ENCODE data around the gene SEMG1. TPM values are rescaled to one million over a fixed set of nuclear protein-coding genes. Genes with fewer than 3 reads are reported as not detected.

The SEMG1 gene
- total RNA-seq, 1 donor from 2014 or later: not detected

DNA sequence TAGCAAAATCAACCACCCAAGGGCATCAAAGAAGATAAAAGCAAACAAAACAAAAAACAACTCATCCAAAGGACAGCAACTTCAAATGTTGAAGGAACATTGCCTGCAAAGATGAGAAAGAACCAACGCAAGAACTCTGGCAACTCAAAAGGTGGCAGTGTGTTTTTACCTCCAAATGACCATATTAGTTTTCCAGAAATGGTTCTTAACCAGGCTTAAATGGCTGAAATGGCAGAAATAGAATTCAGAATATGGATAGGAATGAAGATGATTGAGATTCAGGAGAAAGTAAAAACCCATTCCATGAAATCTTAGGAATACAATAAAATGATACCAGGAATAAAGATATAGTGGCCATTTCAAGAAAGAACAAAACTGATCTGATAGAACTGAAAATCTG, 41.9 kb upstream of the SEMG1 start:
- H3K27me3 Mint-ChIP-seq (ENCODE audit: insufficient read depth, low read depth): no peaks in the 10 kb centered on the region
- Histone ChIP-seq H3K79me2 (ENCODE audit: low read depth) (no peaks in the 10 kb centered on the region), H3F3A (ENCODE audit: low read depth) (no peaks in the 10 kb centered on the region), H4K20me1 (ENCODE audit: low read depth) (no peaks in the 10 kb centered on the region), H3K9me3 (ENCODE audit: low read depth) (no peaks in the 10 kb centered on the region), H3K4me2 (no peak overlapping the region), H3K4me3 (no peak overlapping the region), H2AFZ (replicated peaks) (no peak overlapping the region), H3K27me3 (no peaks in the 10 kb centered on the region), H3K27ac (no peak overlapping the region), H3K4me1 (no peaks in the 10 kb centered on the region), H3K36me3 (peaks cover 5% of the 10 kb centered on the region), H3K9ac (no peak overlapping the region)
- H3K4me3 Mint-ChIP-seq: no peak overlapping the region
- no peaks in the 10 kb centered on the region for H3K36me3 Mint-ChIP-seq
- TF ChIP-seq, protein P1, sequence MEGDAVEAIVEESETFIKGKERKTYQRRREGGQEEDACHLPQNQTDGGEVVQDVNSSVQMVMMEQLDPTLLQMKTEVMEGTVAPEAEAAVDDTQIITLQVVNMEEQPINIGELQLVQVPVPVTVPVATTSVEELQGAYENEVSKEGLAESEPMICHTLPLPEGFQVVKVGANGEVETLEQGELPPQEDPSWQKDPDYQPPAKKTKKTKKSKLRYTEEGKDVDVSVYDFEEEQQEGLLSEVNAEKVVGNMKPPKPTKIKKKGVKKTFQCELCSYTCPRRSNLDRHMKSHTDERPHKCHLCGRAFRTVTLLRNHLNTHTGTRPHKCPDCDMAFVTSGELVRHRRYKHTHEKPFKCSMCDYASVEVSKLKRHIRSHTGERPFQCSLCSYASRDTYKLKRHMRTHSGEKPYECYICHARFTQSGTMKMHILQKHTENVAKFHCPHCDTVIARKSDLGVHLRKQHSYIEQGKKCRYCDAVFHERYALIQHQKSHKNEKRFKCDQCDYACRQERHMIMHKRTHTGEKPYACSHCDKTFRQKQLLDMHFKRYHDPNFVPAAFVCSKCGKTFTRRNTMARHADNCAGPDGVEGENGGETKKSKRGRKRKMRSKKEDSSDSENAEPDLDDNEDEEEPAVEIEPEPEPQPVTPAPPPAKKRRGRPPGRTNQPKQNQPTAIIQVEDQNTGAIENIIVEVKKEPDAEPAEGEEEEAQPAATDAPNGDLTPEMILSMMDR (IDR thresholded peaks at IDR 0.05): no peak
- TF ChIP-seq EZH2 (IDR thresholded peaks at IDR 0.05) (no peak), EZH2phosphoT487 (IDR thresholded peaks at IDR 0.05) (no peak)
- DNase-seq (ENCODE audit: low spot score): no peak
- no peaks in the 10 kb centered on the region for H3K4me1 Mint-ChIP-seq
- no peak overlapping the region for H3K27ac Mint-ChIP-seq
- H3K9me3 Mint-ChIP-seq: peaks cover 9% of the 10 kb centered on the region

DNA sequence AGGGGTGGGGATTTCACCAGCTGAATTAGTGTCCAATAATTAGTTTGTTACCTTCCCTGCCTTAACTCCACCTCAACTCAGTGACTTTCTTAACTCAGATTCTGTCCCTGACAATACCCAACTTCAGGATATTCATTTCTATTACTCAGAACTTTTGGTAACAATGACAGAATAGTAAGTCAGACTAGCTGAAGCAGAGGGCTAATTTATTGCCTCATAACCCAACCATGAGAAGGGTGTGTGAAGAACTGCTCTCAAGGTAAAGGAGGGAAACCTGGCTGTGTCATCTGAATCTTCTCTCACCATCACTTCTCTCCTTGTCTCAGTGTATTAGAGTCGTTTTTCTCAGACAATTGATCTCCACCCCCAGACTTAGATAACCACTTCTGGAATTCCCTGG, 33.3 kb upstream of the SEMG1 start:
- Histone ChIP-seq H3K4me1 (no peaks in the 10 kb centered on the region), H3K79me2 (ENCODE audit: low read depth) (no peaks in the 10 kb centered on the region), H3F3A (ENCODE audit: low read depth) (no peaks in the 10 kb centered on the region), H3K9ac (no peak overlapping the region), H3K27me3 (no peaks in the 10 kb centered on the region), H3K9me3 (ENCODE audit: low read depth) (no peaks in the 10 kb centered on the region), H2AFZ (replicated peaks) (no peak overlapping the region), H3K4me2 (no peak overlapping the region), H3K4me3 (no peak overlapping the region), H4K20me1 (ENCODE audit: low read depth) (no peaks in the 10 kb centered on the region), H3K27ac (no peak overlapping the region), H3K36me3 (no peaks in the 10 kb centered on the region)
- no peaks in the 10 kb centered on the region for H3K36me3 Mint-ChIP-seq
- TF ChIP-seq EZH2phosphoT487 (IDR thresholded peaks at IDR 0.05): no peak
- TF ChIP-seq, protein P1 (IDR thresholded peaks at IDR 0.05): no peak
- TF ChIP-seq EZH2 (IDR thresholded peaks at IDR 0.05): no peak
- no peaks in the 10 kb centered on the region for H3K4me1 Mint-ChIP-seq
- H3K27me3 Mint-ChIP-seq (ENCODE audit: insufficient read depth, low read depth): no peaks in the 10 kb centered on the region
- no peak overlapping the region for H3K4me3 Mint-ChIP-seq
- H3K9me3 Mint-ChIP-seq: peaks cover 1% of the 10 kb centered on the region
- no peak overlapping the region for H3K27ac Mint-ChIP-seq
- no peak for DNase-seq (ENCODE audit: low spot score)

DNA sequence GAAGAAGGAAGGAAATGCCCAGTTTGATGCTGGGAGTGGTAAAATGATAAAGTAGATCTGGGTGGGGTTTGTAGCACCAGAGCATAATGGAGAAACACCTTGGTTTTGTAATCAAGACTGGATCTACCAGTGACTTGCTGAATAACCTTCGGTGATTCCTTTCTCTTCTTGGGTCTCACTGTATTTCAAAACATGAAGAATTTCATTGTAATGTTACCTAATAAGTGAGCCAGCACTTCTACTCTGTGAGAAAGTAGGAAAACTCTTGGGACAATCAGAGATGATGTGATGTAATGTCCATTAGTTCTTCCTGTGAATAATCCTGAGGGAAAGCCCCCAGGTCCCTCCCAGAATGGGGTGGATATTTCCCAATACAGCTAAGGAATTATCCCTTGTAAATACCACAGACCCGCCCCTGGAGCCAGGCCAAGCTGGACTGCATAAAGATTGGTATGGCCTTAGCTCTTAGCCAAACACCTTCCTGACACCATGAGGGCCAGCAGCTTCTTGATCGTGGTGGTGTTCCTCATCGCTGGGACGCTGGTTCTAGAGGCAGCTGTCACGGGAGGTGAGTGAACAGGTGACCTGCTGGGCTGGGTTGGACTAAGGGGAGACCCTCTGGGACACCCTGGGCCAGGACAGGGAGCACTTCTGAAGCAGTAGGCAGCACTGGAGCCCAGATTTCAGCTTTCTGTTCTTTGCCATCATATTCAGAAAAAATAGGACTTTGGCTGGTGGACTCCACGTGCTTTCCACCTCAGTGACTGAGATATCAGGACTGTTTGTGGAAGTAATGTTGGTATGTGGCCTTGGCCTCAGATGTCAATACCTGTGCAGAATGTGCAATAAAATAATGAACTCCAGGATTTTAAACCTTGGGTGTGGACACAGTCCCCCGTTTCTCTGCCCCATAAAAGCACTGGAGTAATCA, 32.1 kb upstream of the SEMG1 start, which contains the start of gene PI3:
TSS of gene PI3 (plus strand) at position 469 of the 931 bp plus-strand sequence. CDS start at position 490, 21 bp downstream.
- no peaks in the 10 kb centered on the region for H3K27me3 Mint-ChIP-seq (ENCODE audit: insufficient read depth, low read depth)
- H3K4me1 Mint-ChIP-seq: no peaks in the 10 kb centered on the region
- H2AFZ ChIP-seq (replicated peaks): no peak within 1 kb of the TSS
- no peak within 1 kb of the TSS for H3K9ac ChIP-seq
- H3K36me3 Mint-ChIP-seq: no peaks in the 10 kb centered on the region
- no peaks in the 10 kb centered on the region for H4K20me1 ChIP-seq (ENCODE audit: low read depth)
- no peak within 1 kb of the TSS for H3K4me3 Mint-ChIP-seq
- no peak within 1 kb of the TSS for H3K4me3 ChIP-seq
- no peaks in the 10 kb centered on the region for H3K27me3 ChIP-seq
- H3K79me2 ChIP-seq (ENCODE audit: low read depth): no peaks in the 10 kb centered on the region
- H3K36me3 ChIP-seq: no peaks in the 10 kb centered on the region
- H3K27ac ChIP-seq: no peak within 1 kb of the TSS
- no peak within 1 kb of the TSS for H3K27ac Mint-ChIP-seq
- no peak for DNase-seq (ENCODE audit: low spot score)
- TF ChIP-seq, protein P1 (IDR thresholded peaks at IDR 0.05): no peak
- TF ChIP-seq EZH2phosphoT487 (IDR thresholded peaks at IDR 0.05) (no peak), EZH2 (IDR thresholded peaks at IDR 0.05) (no peak)
- H3K9me3 ChIP-seq (ENCODE audit: low read depth): no peaks in the 10 kb centered on the region
- H3K4me1 ChIP-seq: no peaks in the 10 kb centered on the region
- no peaks in the 10 kb centered on the region for H3F3A ChIP-seq (ENCODE audit: low read depth)
- no peaks in the 10 kb centered on the region for H3K9me3 Mint-ChIP-seq
- H3K4me2 ChIP-seq: no peak within 1 kb of the TSS

All from neural progenitor cell (in vitro differentiated cells).